Measurements from ENCODE around the gene DAD1. TPM values are rescaled to one million over a fixed set of nuclear protein-coding genes. Genes with fewer than 3 reads are reported as not detected.

The DAD1 gene
- total RNA-seq, 4 donors from 2014 or later, result 52.0 to 173 (median 123) TPM

- H3K27me3 ChIP-seq, result no peaks in the 10 kb centered on the region
- no peak for DNase-seq
- peak overlapping the region in 3 of 4 donors; percentile 49 to 86 (median 50) for H3K27ac ChIP-seq
- TF ChIP-seq POLR2A (IDR thresholded peaks at IDR 0.05), result no peak
- no peak for TF ChIP-seq CTCF (IDR thresholded peaks at IDR 0.05)
- no peak overlapping the region for H3K4me3 ChIP-seq
- H3K4me1 ChIP-seq, result peaks cover 0 to 36% (median 32%) of the 10 kb centered on the region in 4 donors
- no peaks in the 10 kb centered on the region for H3K36me3 ChIP-seq
- no peaks in the 10 kb centered on the region for H3K9me3 ChIP-seq
Measured at GRCh38 chr14:22552827-22553076, 36.3 kb downstream of the DAD1 start.

GRCh38 chr14:22552001-22552826 is 36.8 kb downstream of the DAD1 start:
- no peak for DNase-seq
- no peak overlapping the region for H3K4me3 ChIP-seq
- H3K27ac ChIP-seq, result peak overlapping the region; percentile 49 to 86 (median 68)
- no peaks in the 10 kb centered on the region for H3K9me3 ChIP-seq
- H3K36me3 ChIP-seq, result no peaks in the 10 kb centered on the region
- TF ChIP-seq CTCF (IDR thresholded peaks at IDR 0.05), result no peak
- no peak for TF ChIP-seq POLR2A (IDR thresholded peaks at IDR 0.05)
- peaks cover 0 to 34% (median 31%) of the 10 kb centered on the region in 4 donors for H3K4me1 ChIP-seq
- H3K27me3 ChIP-seq, result no peaks in the 10 kb centered on the region

- Histone ChIP-seq H3K4me3 (no peak overlapping the region), H3K9me3 (no peaks in the 10 kb centered on the region), H3K4me1 (peaks cover 0 to 36% (median 28%) of the 10 kb centered on the region in 4 donors), H3K36me3 (no peaks in the 10 kb centered on the region), H3K27me3 (no peaks in the 10 kb centered on the region), H3K27ac (peak overlapping the region; percentile 50 to 86 (median 68))
- no peak for TF ChIP-seq POLR2A (IDR thresholded peaks at IDR 0.05)
- no peak for TF ChIP-seq CTCF (IDR thresholded peaks at IDR 0.05)
- no peak for DNase-seq
Measured at GRCh38 chr14:22551605-22551997, 37.4 kb downstream of the DAD1 start.

GRCh38 chr14:22549981-22550673 is 38.9 kb downstream of the DAD1 start:
- H3K27ac ChIP-seq, result peak overlapping the region; percentile 50 to 86 (median 68)
- DNase-seq, result peak in 2 of 3 donors; percentile 59 to 65
- H3K9me3 ChIP-seq, result no peaks in the 10 kb centered on the region
- H3K4me3 ChIP-seq, result no peak overlapping the region
- H3K27me3 ChIP-seq, result no peaks in the 10 kb centered on the region
- H3K36me3 ChIP-seq, result no peaks in the 10 kb centered on the region
- TF ChIP-seq POLR2A (IDR thresholded peaks at IDR 0.05), result no peak
- peaks cover 0 to 35% (median 17%) of the 10 kb centered on the region in 4 donors for H3K4me1 ChIP-seq

- H3K9me3 ChIP-seq, result no peaks in the 10 kb centered on the region
- no peaks in the 10 kb centered on the region for H3K36me3 ChIP-seq
- H3K27ac ChIP-seq, result peak overlapping the region; percentile 50 to 86 (median 68)
- DNase-seq, result no peak
- H3K27me3 ChIP-seq, result no peaks in the 10 kb centered on the region
- TF ChIP-seq CTCF (IDR thresholded peaks at IDR 0.05), result no peak
- TF ChIP-seq POLR2A (IDR thresholded peaks at IDR 0.05), result no peak
- H3K4me1 ChIP-seq, result peaks cover 0 to 35% (median 13%) of the 10 kb centered on the region in 4 donors
- H3K4me3 ChIP-seq, result no peak overlapping the region
Measured at GRCh38 chr14:22549324-22549962, 39.6 kb downstream of the DAD1 start.
